Measurements from ENCODE around the gene RPL5. TPM values are rescaled to one million over a fixed set of nuclear protein-coding genes. Genes with fewer than 3 reads are reported as not detected.

Gene RPL5
- total RNA-seq, 1 experiment from 2014 or later: 1,118 TPM

DNA sequence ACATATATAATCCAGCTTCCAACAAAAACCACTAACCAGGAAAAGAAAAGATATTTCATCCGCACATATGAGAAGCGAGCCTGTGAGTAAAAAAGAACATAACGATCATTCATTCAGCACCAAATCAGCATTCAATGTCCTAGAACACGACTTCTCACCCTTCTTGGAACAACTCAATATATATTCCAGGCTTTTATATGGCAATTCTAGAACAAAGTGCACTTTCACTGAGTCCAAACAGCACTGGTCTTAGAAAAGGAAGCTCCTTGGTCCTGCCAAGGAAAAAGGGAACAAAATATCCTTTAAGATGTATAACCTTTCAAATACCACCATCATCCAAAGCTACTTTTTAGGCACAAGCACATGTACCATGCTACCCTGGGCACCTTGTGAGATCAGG lies 44.5 kb downstream of the RPL5 start:
- ChIA-PET POLR2A (no interaction called here), CTCF (no interaction called here)
- TF ChIP-seq CTCF (IDR thresholded peaks at IDR 0.05; ENCODE audit: insufficient read depth in 1 of 2, low read depth in 1 of 2, low read length in 1 of 2, severe bottlenecking in 1 of 2, unreplicated experiment in 1 of 2): no peak
- H3K4me3 Mint-ChIP-seq (ENCODE audit: unreplicated experiment): no peak overlapping the region
- peaks cover 7% of the 10 kb centered on the region; the same call in 1 of the 2 replicates for H3K4me1 ChIP-seq
- intact Hi-C loops (cut with micrococcal nuclease; ENCODE audit: unreplicated experiment): no loop called here
- no peaks in the 10 kb centered on the region for H3K36me3 Mint-ChIP-seq (ENCODE audit: insufficient read depth, unreplicated experiment)
- BruUV-seq (replicated peaks): no TSS peak
- no peak for DNase-seq
- H3K9me3 ChIP-seq: no peaks in the 10 kb centered on the region
- no peak overlapping the region for H3K4me3 ChIP-seq (ENCODE audit: low read depth, low read length)
- no peak overlapping the region for H3K27ac Mint-ChIP-seq (ENCODE audit: unreplicated experiment)
- no peaks in the 10 kb centered on the region for H3K27me3 ChIP-seq (replicated peaks; ENCODE audit: control insufficient read depth, insufficient read depth, low read length)
- H3K27me3 Mint-ChIP-seq (ENCODE audit: insufficient read depth, unreplicated experiment): no peaks in the 10 kb centered on the region
- H3K4me1 Mint-ChIP-seq (ENCODE audit: low read depth, unreplicated experiment): peaks cover 7% of the 10 kb centered on the region
- no peaks in the 10 kb centered on the region for H3K36me3 ChIP-seq (ENCODE audit: control insufficient read depth, insufficient read depth, low read length)
- no peaks in the 10 kb centered on the region for H3K9me3 Mint-ChIP-seq (ENCODE audit: unreplicated experiment)

GRCh38 chr1:92877081-92877711 lies 45.4 kb downstream of the RPL5 start:
- H3K27me3 Mint-ChIP-seq (ENCODE audit: insufficient read depth, unreplicated experiment): no peaks in the 10 kb centered on the region
- ChIA-PET POLR2A (no interaction called here), CTCF (no interaction called here)
- Histone ChIP-seq H3K27me3 (replicated peaks; ENCODE audit: control insufficient read depth, insufficient read depth, low read length) (no peaks in the 10 kb centered on the region), H3K4me1 (peaks cover 7% of the 10 kb centered on the region; the same call in 1 of the 2 replicates), H3K9me3 (no peaks in the 10 kb centered on the region), H3K4me3 (ENCODE audit: low read depth, low read length) (no peak overlapping the region), H3K36me3 (ENCODE audit: control insufficient read depth, insufficient read depth, low read length) (no peaks in the 10 kb centered on the region)
- DNase-seq: no peak
- H3K4me3 Mint-ChIP-seq (ENCODE audit: unreplicated experiment): no peak overlapping the region
- TF ChIP-seq CTCF (IDR thresholded peaks at IDR 0.05; ENCODE audit: insufficient read depth in 1 of 2, low read depth in 1 of 2, low read length in 1 of 2, severe bottlenecking in 1 of 2, unreplicated experiment in 1 of 2): no peak
- BruUV-seq (replicated peaks): no TSS peak
- intact Hi-C loops (cut with micrococcal nuclease; ENCODE audit: unreplicated experiment): no loop called here
- H3K4me1 Mint-ChIP-seq (ENCODE audit: low read depth, unreplicated experiment): peaks cover 7% of the 10 kb centered on the region
- H3K36me3 Mint-ChIP-seq (ENCODE audit: insufficient read depth, unreplicated experiment): no peaks in the 10 kb centered on the region
- no peak overlapping the region for H3K27ac Mint-ChIP-seq (ENCODE audit: unreplicated experiment)
- no peaks in the 10 kb centered on the region for H3K9me3 Mint-ChIP-seq (ENCODE audit: unreplicated experiment)

DNA sequence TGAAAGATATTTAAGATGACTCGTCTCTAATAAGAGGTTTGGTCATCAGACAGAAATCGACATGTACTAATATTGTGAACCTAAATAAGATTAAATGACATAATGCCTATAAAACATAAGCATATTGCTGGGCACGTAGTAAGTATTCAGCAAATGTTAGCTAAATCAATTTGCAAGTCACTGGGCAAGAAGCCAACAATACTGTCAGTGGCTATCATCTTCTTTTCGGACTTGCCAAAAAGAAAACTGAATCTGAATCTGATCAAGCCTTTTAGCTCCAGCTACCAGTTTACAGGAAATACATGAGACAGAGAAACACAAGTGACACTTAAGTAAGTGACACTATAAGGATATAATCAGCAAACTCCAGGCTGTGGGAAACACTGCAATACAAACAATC lies 46.0 kb downstream of the RPL5 start:
- Mint-ChIP-seq H3K27me3 (ENCODE audit: insufficient read depth, unreplicated experiment) (no peaks in the 10 kb centered on the region), H3K4me1 (ENCODE audit: low read depth, unreplicated experiment) (peaks cover 7% of the 10 kb centered on the region), H3K36me3 (ENCODE audit: insufficient read depth, unreplicated experiment) (no peaks in the 10 kb centered on the region), H3K27ac (ENCODE audit: unreplicated experiment) (no peak overlapping the region), H3K4me3 (ENCODE audit: unreplicated experiment) (no peak overlapping the region), H3K9me3 (ENCODE audit: unreplicated experiment) (no peaks in the 10 kb centered on the region)
- no TSS peak for BruUV-seq (replicated peaks)
- TF ChIP-seq CTCF (IDR thresholded peaks at IDR 0.05; ENCODE audit: insufficient read depth in 1 of 2, low read depth in 1 of 2, low read length in 1 of 2, severe bottlenecking in 1 of 2, unreplicated experiment in 1 of 2): no peak
- no peak overlapping the region for H3K4me3 ChIP-seq (ENCODE audit: low read depth, low read length)
- no peak for DNase-seq
- ChIA-PET CTCF (no interaction called here), POLR2A (no interaction called here)
- no peaks in the 10 kb centered on the region for H3K36me3 ChIP-seq (ENCODE audit: control insufficient read depth, insufficient read depth, low read length)
- no peaks in the 10 kb centered on the region for H3K9me3 ChIP-seq
- intact Hi-C loops (cut with micrococcal nuclease; ENCODE audit: unreplicated experiment): no loop called here
- H3K4me1 ChIP-seq: peaks cover 7% of the 10 kb centered on the region; the same call in 1 of the 2 replicates
- H3K27me3 ChIP-seq (replicated peaks; ENCODE audit: control insufficient read depth, insufficient read depth, low read length): no peaks in the 10 kb centered on the region

Measured in Caco-2 (cell line).